NCI-H146 (cell line): ENCODE data around the gene TMEM128.
A peak's percentile ranks its signal among the peaks of the same experiment; 100 is the strongest.
"Not testable (repeated sequence)": the region's sequence is repeated elsewhere in the genome, so short reads cannot be mapped to it uniquely, and the experiment has no call there.

ENCODE experiments used
- DNase-seq: peaks from one replicate; lab custom pipeline; 2025; lab: John Stamatoyannopoulos, UW

TMEM128 gene

GRCh38 chr4:4248029-4248884 is at the start of gene TMEM128:
TSS of gene TMEM128 (minus strand) at chr4:4248223. CDS start at chr4:4248202, 21 bp downstream.
- peak; percentile 88 for DNase-seq

- DNase-seq = no peak
Observed at GRCh38 chr4:4296283-4296846, 48.3 kb upstream of the TMEM128 start.

- no peak for DNase-seq
Observed at GRCh38 chr4:4293279-4293678, 45.3 kb upstream of the TMEM128 start.

GRCh38 chr4:4289941-4290850 is 42.2 kb upstream of the TMEM128 start, which contains the start of the genes LYAR and ZBTB49:
TSS of gene LYAR (minus strand) at chr4:4290154. CDS start at chr4:4283742, 6,412 bp downstream.
TSS of gene ZBTB49 (plus strand) at chr4:4290251. CDS start at chr4:4299946, 9,695 bp downstream.
- peak; percentile 91 for DNase-seq

GRCh38 chr4:4289597-4289940 is 41.5 kb upstream of the TMEM128 start:
- DNase-seq = no peak

- no peak for DNase-seq
Observed at GRCh38 chr4:4289055-4289454, 41.0 kb upstream of the TMEM128 start.

GRCh38 chr4:4288098-4288497 is 40.1 kb upstream of the TMEM128 start:
- no peak for DNase-seq

GRCh38 chr4:4284827-4285618 is 37.0 kb upstream of the TMEM128 start:
- no peak for DNase-seq

GRCh38 chr4:4281787-4282186 is 33.8 kb upstream of the TMEM128 start:
- DNase-seq = no peak

- no peak for DNase-seq
Observed at GRCh38 chr4:4277531-4277930, 29.5 kb upstream of the TMEM128 start.

GRCh38 chr4:4274226-4274625 is 26.2 kb upstream of the TMEM128 start:
- DNase-seq = no peak

- DNase-seq = no peak
Observed at GRCh38 chr4:4271912-4272311, 23.9 kb upstream of the TMEM128 start.

GRCh38 chr4:4270529-4270928 is 22.5 kb upstream of the TMEM128 start:
- no peak for DNase-seq

GRCh38 chr4:4269856-4270255 is 21.8 kb upstream of the TMEM128 start:
- DNase-seq = no peak

- DNase-seq = no peak
Observed at GRCh38 chr4:4269331-4269731, 21.3 kb upstream of the TMEM128 start.

GRCh38 chr4:4268776-4269175 is 20.8 kb upstream of the TMEM128 start:
- DNase-seq = no peak

- no peak for DNase-seq
Observed at GRCh38 chr4:4267981-4268380, 20.0 kb upstream of the TMEM128 start.

GRCh38 chr4:4260185-4260751 is 12.2 kb upstream of the TMEM128 start:
- peak; percentile 31 for DNase-seq

GRCh38 chr4:4259484-4260100 is 11.6 kb upstream of the TMEM128 start:
- DNase-seq = peak; percentile 77

GRCh38 chr4:4257705-4258104 is 9.7 kb upstream of the TMEM128 start:
- DNase-seq = not testable (repeated sequence)

GRCh38 chr4:4256799-4257198 is 8.8 kb upstream of the TMEM128 start:
- peak; percentile 9 for DNase-seq
